ENCODE data around the gene CRTAC1. TPM values are rescaled to one million over a fixed set of nuclear protein-coding genes. Genes with fewer than 3 reads are reported as not detected.

The CRTAC1 gene
- total RNA-seq, 1 donor from 2014 or later = 0.66 TPM

- H3K4me3 Mint-ChIP-seq (ENCODE audit: unreplicated experiment) = no peak overlapping the region
- Histone ChIP-seq H3K79me2 (ENCODE audit: insufficient read depth, low read length) (no peaks in the 10 kb centered on the region), H3K4me1 (ENCODE audit: insufficient read depth, low read length) (no peaks in the 10 kb centered on the region), H3K4me3 (ENCODE audit: insufficient read depth, low read depth, low read length) (no peak overlapping the region), H3K9ac (ENCODE audit: low read length) (no peak overlapping the region), H3K27me3 (ENCODE audit: insufficient read depth, low read length) (no peaks in the 10 kb centered on the region), H2AFZ (ENCODE audit: low read depth, low read length) (no peak overlapping the region), H3K27ac (ENCODE audit: low read depth, low read length) (no peak overlapping the region), H3K9me3 (ENCODE audit: insufficient read depth, low read depth, low read length) (no peaks in the 10 kb centered on the region), H4K20me1 (ENCODE audit: insufficient read depth, low read length) (no peaks in the 10 kb centered on the region), H3K4me2 (ENCODE audit: low read length) (no peak overlapping the region), H3K36me3 (ENCODE audit: insufficient read depth, low read length) (no peaks in the 10 kb centered on the region)
- peaks cover 3% of the 10 kb centered on the region for H3K9me3 Mint-ChIP-seq (ENCODE audit: unreplicated experiment)
- H3K36me3 Mint-ChIP-seq (ENCODE audit: low read depth, unreplicated experiment) = no peaks in the 10 kb centered on the region
- peaks cover 36% of the 10 kb centered on the region for H3K27me3 Mint-ChIP-seq (ENCODE audit: low read depth, unreplicated experiment)
- TF ChIP-seq EZH2 (IDR thresholded peaks at IDR 0.05; ENCODE audit: insufficient read depth, low read length) = no peak
- TF ChIP-seq, protein P1, sequence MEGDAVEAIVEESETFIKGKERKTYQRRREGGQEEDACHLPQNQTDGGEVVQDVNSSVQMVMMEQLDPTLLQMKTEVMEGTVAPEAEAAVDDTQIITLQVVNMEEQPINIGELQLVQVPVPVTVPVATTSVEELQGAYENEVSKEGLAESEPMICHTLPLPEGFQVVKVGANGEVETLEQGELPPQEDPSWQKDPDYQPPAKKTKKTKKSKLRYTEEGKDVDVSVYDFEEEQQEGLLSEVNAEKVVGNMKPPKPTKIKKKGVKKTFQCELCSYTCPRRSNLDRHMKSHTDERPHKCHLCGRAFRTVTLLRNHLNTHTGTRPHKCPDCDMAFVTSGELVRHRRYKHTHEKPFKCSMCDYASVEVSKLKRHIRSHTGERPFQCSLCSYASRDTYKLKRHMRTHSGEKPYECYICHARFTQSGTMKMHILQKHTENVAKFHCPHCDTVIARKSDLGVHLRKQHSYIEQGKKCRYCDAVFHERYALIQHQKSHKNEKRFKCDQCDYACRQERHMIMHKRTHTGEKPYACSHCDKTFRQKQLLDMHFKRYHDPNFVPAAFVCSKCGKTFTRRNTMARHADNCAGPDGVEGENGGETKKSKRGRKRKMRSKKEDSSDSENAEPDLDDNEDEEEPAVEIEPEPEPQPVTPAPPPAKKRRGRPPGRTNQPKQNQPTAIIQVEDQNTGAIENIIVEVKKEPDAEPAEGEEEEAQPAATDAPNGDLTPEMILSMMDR (IDR thresholded peaks at IDR 0.05; ENCODE audit: insufficient read depth, low read depth, low read length) = no peak
- no peak for DNase-seq (ENCODE audit: low read depth)
- H3K27ac Mint-ChIP-seq (ENCODE audit: unreplicated experiment) = no peak overlapping the region
- no peak for FAIRE-seq
- H3K4me1 Mint-ChIP-seq (ENCODE audit: low read depth, unreplicated experiment) = peaks cover 6% of the 10 kb centered on the region
Observed at GRCh38 chr10:97904018-97904381, 126.4 kb downstream of the CRTAC1 start.

DNA sequence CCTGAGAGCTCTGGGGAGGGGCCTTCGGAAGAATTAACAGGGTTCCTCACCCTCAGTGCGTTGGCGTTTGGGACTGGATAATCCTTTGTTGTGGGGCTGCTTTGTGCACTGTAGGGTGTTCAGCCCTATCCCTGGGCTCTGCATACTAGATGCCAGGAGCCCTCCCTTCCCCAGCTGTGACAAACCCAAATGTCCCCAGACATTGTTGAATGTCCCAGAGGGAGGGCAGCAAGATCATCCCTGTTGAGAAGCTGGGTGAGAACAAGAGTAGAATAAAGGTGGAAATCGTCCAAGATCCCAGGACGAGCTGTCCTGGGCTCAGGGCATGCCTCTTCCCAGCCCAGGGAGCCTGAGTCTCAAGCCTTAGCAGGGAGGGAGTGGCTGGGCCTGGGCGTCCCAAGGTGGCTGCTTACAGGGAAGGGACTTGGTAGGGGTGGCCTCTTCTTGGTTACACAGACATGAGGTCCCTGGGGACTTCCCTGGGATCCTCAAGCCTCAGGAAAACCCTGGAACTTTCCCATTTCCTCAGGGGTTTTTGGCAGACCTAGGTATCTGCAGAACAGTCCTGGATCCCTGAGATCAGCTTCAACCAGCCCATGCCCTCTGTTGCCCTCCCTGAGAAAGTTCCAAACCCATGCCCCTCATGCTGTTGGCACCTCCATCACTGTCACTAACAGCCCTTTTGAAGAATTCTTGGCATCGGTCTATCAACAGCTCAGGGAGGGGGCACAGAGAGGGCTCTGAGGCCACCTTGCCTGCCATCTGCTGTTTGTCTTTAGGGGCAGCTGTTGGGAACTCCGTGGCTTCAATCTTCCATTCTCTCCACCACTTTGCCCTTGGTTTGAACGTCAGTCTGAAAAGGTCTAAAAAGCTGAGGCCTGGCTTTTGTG lies 127.0 kb downstream of the CRTAC1 start:
- H3K27ac Mint-ChIP-seq (ENCODE audit: unreplicated experiment) = no peak overlapping the region
- peaks cover 35% of the 10 kb centered on the region for H3K27me3 Mint-ChIP-seq (ENCODE audit: low read depth, unreplicated experiment)
- H3K79me2 ChIP-seq (ENCODE audit: insufficient read depth, low read length) = no peaks in the 10 kb centered on the region
- no peaks in the 10 kb centered on the region for H3K4me1 ChIP-seq (ENCODE audit: insufficient read depth, low read length)
- H3K27me3 ChIP-seq (ENCODE audit: insufficient read depth, low read length) = peaks cover 2% of the 10 kb centered on the region
- H3K4me1 Mint-ChIP-seq (ENCODE audit: low read depth, unreplicated experiment) = peaks cover 6% of the 10 kb centered on the region
- no peaks in the 10 kb centered on the region for H4K20me1 ChIP-seq (ENCODE audit: insufficient read depth, low read length)
- no peaks in the 10 kb centered on the region for H3K36me3 ChIP-seq (ENCODE audit: insufficient read depth, low read length)
- no peaks in the 10 kb centered on the region for H3K36me3 Mint-ChIP-seq (ENCODE audit: low read depth, unreplicated experiment)
- TF ChIP-seq, protein P1 (IDR thresholded peaks at IDR 0.05; ENCODE audit: insufficient read depth, low read depth, low read length) = no peak
- TF ChIP-seq EZH2 (IDR thresholded peaks at IDR 0.05; ENCODE audit: insufficient read depth, low read length) = no peak
- peaks cover 3% of the 10 kb centered on the region for H3K9me3 Mint-ChIP-seq (ENCODE audit: unreplicated experiment)
- DNase-seq (ENCODE audit: low read depth) = no peak
- H3K9me3 ChIP-seq (ENCODE audit: insufficient read depth, low read depth, low read length) = no peaks in the 10 kb centered on the region
- no peak overlapping the region for H3K4me2 ChIP-seq (ENCODE audit: low read length)
- H3K4me3 Mint-ChIP-seq (ENCODE audit: unreplicated experiment) = no peak overlapping the region
- H3K9ac ChIP-seq (ENCODE audit: low read length) = no peak overlapping the region
- no peak overlapping the region for H2AFZ ChIP-seq (ENCODE audit: low read depth, low read length)
- FAIRE-seq = no peak
- no peak overlapping the region for H3K27ac ChIP-seq (ENCODE audit: low read depth, low read length)
- H3K4me3 ChIP-seq (ENCODE audit: insufficient read depth, low read depth, low read length) = no peak overlapping the region

GRCh38 chr10:97901381-97901780 lies 129.0 kb downstream of the CRTAC1 start:
- H3K9me3 Mint-ChIP-seq (ENCODE audit: unreplicated experiment) = peaks cover 3% of the 10 kb centered on the region
- no peaks in the 10 kb centered on the region for H3K36me3 ChIP-seq (ENCODE audit: insufficient read depth, low read length)
- H3K27me3 ChIP-seq (ENCODE audit: insufficient read depth, low read length) = peaks cover 6% of the 10 kb centered on the region
- no peak overlapping the region for H3K27ac Mint-ChIP-seq (ENCODE audit: unreplicated experiment)
- H3K79me2 ChIP-seq (ENCODE audit: insufficient read depth, low read length) = no peaks in the 10 kb centered on the region
- FAIRE-seq (no peak), DNase-seq (ENCODE audit: low read depth) (no peak)
- no peak overlapping the region for H3K4me3 Mint-ChIP-seq (ENCODE audit: unreplicated experiment)
- no peak overlapping the region for H3K4me3 ChIP-seq (ENCODE audit: insufficient read depth, low read depth, low read length)
- TF ChIP-seq, protein P1 (IDR thresholded peaks at IDR 0.05; ENCODE audit: insufficient read depth, low read depth, low read length) = no peak
- no peak for TF ChIP-seq EZH2 (IDR thresholded peaks at IDR 0.05; ENCODE audit: insufficient read depth, low read length)
- H3K9me3 ChIP-seq (ENCODE audit: insufficient read depth, low read depth, low read length) = no peaks in the 10 kb centered on the region
- no peaks in the 10 kb centered on the region for H4K20me1 ChIP-seq (ENCODE audit: insufficient read depth, low read length)
- H2AFZ ChIP-seq (ENCODE audit: low read depth, low read length) = no peak overlapping the region
- H3K36me3 Mint-ChIP-seq (ENCODE audit: low read depth, unreplicated experiment) = no peaks in the 10 kb centered on the region
- H3K4me1 Mint-ChIP-seq (ENCODE audit: low read depth, unreplicated experiment) = peaks cover 4% of the 10 kb centered on the region
- H3K4me2 ChIP-seq (ENCODE audit: low read length) = no peak overlapping the region
- H3K9ac ChIP-seq (ENCODE audit: low read length) = no peak overlapping the region
- H3K27me3 Mint-ChIP-seq (ENCODE audit: low read depth, unreplicated experiment) = peaks cover 26% of the 10 kb centered on the region
- no peaks in the 10 kb centered on the region for H3K4me1 ChIP-seq (ENCODE audit: insufficient read depth, low read length)
- H3K27ac ChIP-seq (ENCODE audit: low read depth, low read length) = no peak overlapping the region

Data from astrocyte (in vitro differentiated cells and primary cell).